Measurements from ENCODE around the gene ERF. TPM values are rescaled to one million over a fixed set of nuclear protein-coding genes. Genes with fewer than 3 reads are reported as not detected.

Gene ERF
- total and polyA plus RNA-seq, 10 donors, result 13.5 to 73.1 (median 48.0) TPM

GRCh38 chr19:42252365-42253244 lies 2.3 kb downstream of the ERF start:
- Histone ChIP-seq H3K4me1 (peaks cover 26 to 74% (median 65%) of the 10 kb centered on the region in 6 donors), H3K36me3 (peaks cover 0 to 28% (median 17%) of the 10 kb centered on the region in 6 donors), H3K4me3 (peak overlapping the region; percentile 77 to 97 (median 86)), H3K9me3 (no peaks in the 10 kb centered on the region), H3K27me3 (replicated peaks in 1 of 7) (peaks cover 0 to 11% (median 0%) of the 10 kb centered on the region in 7 donors), H3K27ac (peak overlapping the region; percentile 97 to 99 (median 98))
- TF ChIP-seq CTCF (IDR thresholded peaks at IDR 0.05 in 8 of 11, conservative IDR thresholded peaks at IDR 0.05 in 3 of 11) (no peak), POLR2A (IDR thresholded peaks at IDR 0.05) (no peak), POLR2AphosphoS5 (IDR thresholded peaks at IDR 0.05) (no peak)
- 9 to 11% (median 10%) methylated on average over 27 of the region's 27 CpGs for WGBS, 5 donors
- intact Hi-C loops (cut with DNase I; ENCODE audit: low total_unique reads), result no loop called here
- peak; percentile 81 for DNase-seq

DNA sequence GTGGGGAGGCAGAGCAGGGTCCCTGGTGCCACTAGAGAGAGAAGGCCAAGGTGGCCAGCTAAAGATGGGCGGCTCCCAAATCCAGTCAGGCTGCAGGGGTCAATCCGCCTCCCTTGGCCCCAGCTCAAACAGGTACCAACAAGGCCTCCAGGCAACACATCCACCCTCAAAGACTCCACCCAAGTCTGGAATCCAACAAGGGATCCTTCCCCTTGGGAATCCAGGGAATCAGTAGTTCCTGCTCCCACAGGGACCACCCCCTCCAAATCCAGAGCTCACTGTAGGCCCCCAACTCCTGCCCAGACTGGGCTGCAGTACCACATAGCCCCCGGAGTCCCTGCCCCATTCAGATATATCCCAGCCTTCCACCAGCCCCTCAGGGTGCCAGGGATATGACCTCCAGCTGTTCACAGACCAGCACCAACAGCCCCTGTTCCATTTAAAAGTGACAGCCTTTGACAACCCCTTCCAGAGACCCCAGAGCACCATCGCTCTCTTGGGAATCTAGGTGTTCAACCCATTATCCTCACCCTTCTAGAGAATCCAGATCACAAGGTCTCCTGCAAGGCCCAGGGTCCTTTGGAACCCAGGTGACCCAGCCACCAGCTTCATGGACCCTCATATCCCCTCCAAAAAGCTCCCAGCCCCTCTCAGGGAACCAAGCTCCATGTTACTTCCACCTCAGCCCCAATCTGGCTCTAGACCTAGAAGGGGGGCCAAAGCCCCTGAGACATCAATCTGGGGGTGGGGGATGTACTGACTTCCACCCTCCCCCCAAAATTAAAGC lies 3.2 kb downstream of the ERF start:
- Histone ChIP-seq H3K4me1 (peaks cover 25 to 79% (median 64%) of the 10 kb centered on the region in 6 donors), H3K27me3 (replicated peaks in 1 of 7) (peaks cover 0 to 11% (median 0%) of the 10 kb centered on the region in 7 donors), H3K36me3 (peaks cover 0 to 28% (median 17%) of the 10 kb centered on the region in 6 donors), H3K4me3 (peak overlapping the region in 6 of 8 donors; percentile 77 to 97 (median 86)), H3K27ac (peak overlapping the region in 7 of 8 donors; percentile 97 to 99 (median 98)), H3K9me3 (no peaks in the 10 kb centered on the region)
- DNase-seq, result no peak
- intact Hi-C loops (cut with DNase I; ENCODE audit: low total_unique reads), result no loop called here
- 78 to 89% (median 81%) methylated on average over 3 to 4 of the region's 4 CpGs for WGBS, 5 donors
- no peak for TF ChIP-seq CTCF (IDR thresholded peaks at IDR 0.05 in 8 of 11, conservative IDR thresholded peaks at IDR 0.05 in 3 of 11)
- no peak for TF ChIP-seq POLR2AphosphoS5 (IDR thresholded peaks at IDR 0.05)
- no peak for TF ChIP-seq POLR2A (IDR thresholded peaks at IDR 0.05)

GRCh38 chr19:42250666-42251531 lies 4.0 kb downstream of the ERF start:
- H3K36me3 ChIP-seq, result peaks cover 0 to 28% (median 17%) of the 10 kb centered on the region in 6 donors
- 9 to 19% (median 14%) methylated on average over 17 to 19 of the region's 19 CpGs for WGBS, 5 donors
- peak overlapping the region; percentile 59 to 99 (median 82) for H3K27ac ChIP-seq
- peaks cover 26 to 79% (median 64%) of the 10 kb centered on the region in 6 donors for H3K4me1 ChIP-seq
- H3K4me3 ChIP-seq, result peak overlapping the region in 1 of 8 donors; percentile 86
- H3K9me3 ChIP-seq, result no peaks in the 10 kb centered on the region
- DNase-seq, result peak; percentile 82
- peaks cover 0 to 5% (median 0%) of the 10 kb centered on the region in 7 donors for H3K27me3 ChIP-seq (replicated peaks in 1 of 7)
- intact Hi-C loops (cut with DNase I; ENCODE audit: low total_unique reads), result no loop called here
- TF ChIP-seq CTCF (IDR thresholded peaks at IDR 0.05 in 8 of 11, conservative IDR thresholded peaks at IDR 0.05 in 3 of 11) (no peak), POLR2A (IDR thresholded peaks at IDR 0.05) (no peak), POLR2AphosphoS5 (IDR thresholded peaks at IDR 0.05) (peak in 2 of 3 donors; percentile 35 to 72)

All from spleen (tissue), 11 donors.